Measurements from ENCODE around the gene DCDC1.
"Not testable (repeated sequence)": the region's sequence is repeated elsewhere in the genome, so short reads cannot be mapped to it uniquely, and the experiment has no call there.

DCDC1 gene

GRCh38 chr11:31328697-31329096 lies 40.8 kb downstream of the DCDC1 start:
- Histone ChIP-seq H3K27ac (ENCODE audit: low read depth, low read length) (no peak overlapping the region), H3K9me3 (ENCODE audit: control insufficient read depth in 5 of 5, low read length in 5 of 5) (no peaks in the 10 kb centered on the region), H3K9ac (ENCODE audit: low read length in 5 of 5) (no peak overlapping the region), H3K27me3 (ENCODE audit: control insufficient read depth in 5 of 5, insufficient read depth in 4 of 5, low read length in 5 of 5) (no peaks in the 10 kb centered on the region), H3K4me3 (ENCODE audit: low read depth in 1 of 5, low read length in 5 of 5) (no peak overlapping the region), H3K4me1 (ENCODE audit: control insufficient read depth in 5 of 5, insufficient read depth in 5 of 5, low read length in 5 of 5) (peaks cover 0 to 10% (median 0%) of the 10 kb centered on the region in 5 donors), H3K36me3 (ENCODE audit: control insufficient read depth in 5 of 5, insufficient read depth in 5 of 5, low read length in 5 of 5) (no peaks in the 10 kb centered on the region)

- H3K27ac ChIP-seq (ENCODE audit: low read depth, low read length) = no peak overlapping the region
- H3K4me1 ChIP-seq (ENCODE audit: control insufficient read depth in 5 of 5, insufficient read depth in 5 of 5, low read length in 5 of 5) = peaks cover 0 to 10% (median 0%) of the 10 kb centered on the region in 5 donors
- H3K9me3 ChIP-seq (ENCODE audit: control insufficient read depth in 5 of 5, low read length in 5 of 5) = no peaks in the 10 kb centered on the region
- H3K4me3 ChIP-seq (ENCODE audit: low read depth in 1 of 5, low read length in 5 of 5) = no peak overlapping the region
- no peak overlapping the region for H3K9ac ChIP-seq (ENCODE audit: low read length in 5 of 5)
- no peaks in the 10 kb centered on the region for H3K36me3 ChIP-seq (ENCODE audit: control insufficient read depth in 5 of 5, insufficient read depth in 5 of 5, low read length in 5 of 5)
- H3K27me3 ChIP-seq (ENCODE audit: control insufficient read depth in 5 of 5, insufficient read depth in 4 of 5, low read length in 5 of 5) = no peaks in the 10 kb centered on the region
These were observed 42.1 kb downstream of the DCDC1 start for GRCh38 chr11:31327417-31327816.

DNA sequence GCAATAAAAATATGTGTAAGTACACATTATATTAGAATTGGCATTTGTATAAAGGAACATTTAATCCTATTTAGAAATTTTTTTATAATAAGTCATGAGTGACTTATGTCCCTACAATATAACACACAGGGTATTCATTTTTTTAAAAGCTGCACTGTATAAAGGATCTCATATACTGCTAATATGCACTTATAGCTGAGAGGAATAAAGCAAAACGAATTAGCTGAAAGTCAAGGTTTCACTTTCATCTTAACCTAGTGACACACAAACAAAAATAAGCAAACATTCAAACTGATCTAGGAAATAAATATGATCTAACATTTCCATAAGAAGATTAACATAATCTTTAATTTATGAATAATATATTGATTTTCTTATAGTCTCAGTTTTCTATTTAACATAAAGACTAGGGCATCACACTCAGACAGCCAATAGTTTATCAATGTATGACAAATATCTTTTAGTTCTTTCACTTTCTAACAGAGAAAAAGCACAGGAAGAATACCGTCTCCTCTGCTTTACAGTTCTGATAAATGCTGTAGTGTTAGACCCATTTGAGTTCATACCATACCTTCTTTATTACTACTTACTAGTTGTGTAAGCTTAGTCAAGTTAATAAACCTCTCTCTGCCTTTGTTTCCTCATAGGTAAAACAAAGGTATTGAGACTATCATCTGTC lies 42.9 kb downstream of the DCDC1 start:
- no peaks in the 10 kb centered on the region for H3K27me3 ChIP-seq (ENCODE audit: control insufficient read depth in 5 of 5, insufficient read depth in 4 of 5, low read length in 5 of 5)
- peaks cover 0 to 10% (median 0%) of the 10 kb centered on the region in 5 donors for H3K4me1 ChIP-seq (ENCODE audit: control insufficient read depth in 5 of 5, insufficient read depth in 5 of 5, low read length in 5 of 5)
- H3K27ac ChIP-seq (ENCODE audit: low read depth, low read length) = no peak overlapping the region
- no peaks in the 10 kb centered on the region for H3K36me3 ChIP-seq (ENCODE audit: control insufficient read depth in 5 of 5, insufficient read depth in 5 of 5, low read length in 5 of 5)
- no peaks in the 10 kb centered on the region for H3K9me3 ChIP-seq (ENCODE audit: control insufficient read depth in 5 of 5, low read length in 5 of 5)
- H3K4me3 ChIP-seq (ENCODE audit: low read depth in 1 of 5, low read length in 5 of 5) = no peak overlapping the region
- no peak overlapping the region for H3K9ac ChIP-seq (ENCODE audit: low read length in 5 of 5)

- Histone ChIP-seq H3K4me1 (ENCODE audit: control insufficient read depth in 5 of 5, insufficient read depth in 5 of 5, low read length in 5 of 5) (peaks cover 0 to 10% (median 0%) of the 10 kb centered on the region in 5 donors), H3K36me3 (ENCODE audit: control insufficient read depth in 5 of 5, insufficient read depth in 5 of 5, low read length in 5 of 5) (no peaks in the 10 kb centered on the region), H3K27me3 (ENCODE audit: control insufficient read depth in 5 of 5, insufficient read depth in 4 of 5, low read length in 5 of 5) (no peaks in the 10 kb centered on the region), H3K9ac (ENCODE audit: low read length in 5 of 5) (no peak overlapping the region), H3K27ac (ENCODE audit: low read depth, low read length) (no peak overlapping the region), H3K4me3 (ENCODE audit: low read depth in 1 of 5, low read length in 5 of 5) (no peak overlapping the region), H3K9me3 (ENCODE audit: control insufficient read depth in 5 of 5, low read length in 5 of 5) (no peaks in the 10 kb centered on the region)
These were observed 44.4 kb downstream of the DCDC1 start for GRCh38 chr11:31325160-31325559.

GRCh38 chr11:31323145-31323544 lies 46.4 kb downstream of the DCDC1 start:
- H3K27ac ChIP-seq (ENCODE audit: low read depth, low read length) = no peak overlapping the region
- H3K9me3 ChIP-seq (ENCODE audit: control insufficient read depth in 5 of 5, low read length in 5 of 5) = no peaks in the 10 kb centered on the region
- H3K27me3 ChIP-seq (ENCODE audit: control insufficient read depth in 5 of 5, insufficient read depth in 4 of 5, low read length in 5 of 5) = no peaks in the 10 kb centered on the region
- peaks cover 0 to 10% (median 0%) of the 10 kb centered on the region in 5 donors for H3K4me1 ChIP-seq (ENCODE audit: control insufficient read depth in 5 of 5, insufficient read depth in 5 of 5, low read length in 5 of 5)
- H3K36me3 ChIP-seq (ENCODE audit: control insufficient read depth in 5 of 5, insufficient read depth in 5 of 5, low read length in 5 of 5) = no peaks in the 10 kb centered on the region
- H3K4me3 ChIP-seq (ENCODE audit: low read depth in 1 of 5, low read length in 5 of 5) = no peak overlapping the region
- no peak overlapping the region for H3K9ac ChIP-seq (ENCODE audit: low read length in 5 of 5)

DNA sequence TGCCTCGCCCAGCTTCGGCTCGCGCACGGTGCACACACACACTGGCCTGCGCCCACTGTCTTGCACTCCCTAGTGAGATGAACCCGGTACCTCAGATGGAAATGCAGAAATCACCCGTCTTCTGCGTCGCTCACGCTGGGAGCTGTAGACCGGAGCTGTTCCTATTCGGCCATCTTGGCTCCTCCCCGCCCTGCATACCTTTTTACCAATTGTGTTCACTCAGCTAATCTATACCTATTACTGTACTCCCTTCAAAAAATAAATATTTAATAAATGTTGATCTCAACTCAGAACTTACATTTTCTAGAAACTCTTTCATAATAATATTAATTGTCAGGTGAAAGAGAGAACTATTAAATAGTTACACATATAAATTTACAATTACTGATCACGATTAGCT lies 48.0 kb downstream of the DCDC1 start:
- not testable (repeated sequence) for H3K36me3 ChIP-seq (ENCODE audit: control insufficient read depth in 5 of 5, insufficient read depth in 5 of 5, low read length in 5 of 5); H3K9ac ChIP-seq (ENCODE audit: low read length in 5 of 5); H3K9me3 ChIP-seq (ENCODE audit: control insufficient read depth in 5 of 5, low read length in 5 of 5); H3K27me3 ChIP-seq (ENCODE audit: control insufficient read depth in 5 of 5, insufficient read depth in 4 of 5, low read length in 5 of 5); H3K27ac ChIP-seq (ENCODE audit: low read depth, low read length); H3K4me3 ChIP-seq (ENCODE audit: low read depth in 1 of 5, low read length in 5 of 5); H3K4me1 ChIP-seq (ENCODE audit: control insufficient read depth in 5 of 5, insufficient read depth in 5 of 5, low read length in 5 of 5)

- no peak overlapping the region for H3K27ac ChIP-seq (ENCODE audit: low read depth, low read length)
- no peaks in the 10 kb centered on the region for H3K36me3 ChIP-seq (ENCODE audit: control insufficient read depth in 5 of 5, insufficient read depth in 5 of 5, low read length in 5 of 5)
- H3K4me3 ChIP-seq (ENCODE audit: low read depth in 1 of 5, low read length in 5 of 5) = no peak overlapping the region
- no peaks in the 10 kb centered on the region for H3K4me1 ChIP-seq (ENCODE audit: control insufficient read depth in 5 of 5, insufficient read depth in 5 of 5, low read length in 5 of 5)
- H3K9me3 ChIP-seq (ENCODE audit: control insufficient read depth in 5 of 5, low read length in 5 of 5) = no peaks in the 10 kb centered on the region
- no peaks in the 10 kb centered on the region for H3K27me3 ChIP-seq (ENCODE audit: control insufficient read depth in 5 of 5, insufficient read depth in 4 of 5, low read length in 5 of 5)
- H3K9ac ChIP-seq (ENCODE audit: low read length in 5 of 5) = no peak overlapping the region
These were observed 65.8 kb downstream of the DCDC1 start for GRCh38 chr11:31303644-31304180.

DNA sequence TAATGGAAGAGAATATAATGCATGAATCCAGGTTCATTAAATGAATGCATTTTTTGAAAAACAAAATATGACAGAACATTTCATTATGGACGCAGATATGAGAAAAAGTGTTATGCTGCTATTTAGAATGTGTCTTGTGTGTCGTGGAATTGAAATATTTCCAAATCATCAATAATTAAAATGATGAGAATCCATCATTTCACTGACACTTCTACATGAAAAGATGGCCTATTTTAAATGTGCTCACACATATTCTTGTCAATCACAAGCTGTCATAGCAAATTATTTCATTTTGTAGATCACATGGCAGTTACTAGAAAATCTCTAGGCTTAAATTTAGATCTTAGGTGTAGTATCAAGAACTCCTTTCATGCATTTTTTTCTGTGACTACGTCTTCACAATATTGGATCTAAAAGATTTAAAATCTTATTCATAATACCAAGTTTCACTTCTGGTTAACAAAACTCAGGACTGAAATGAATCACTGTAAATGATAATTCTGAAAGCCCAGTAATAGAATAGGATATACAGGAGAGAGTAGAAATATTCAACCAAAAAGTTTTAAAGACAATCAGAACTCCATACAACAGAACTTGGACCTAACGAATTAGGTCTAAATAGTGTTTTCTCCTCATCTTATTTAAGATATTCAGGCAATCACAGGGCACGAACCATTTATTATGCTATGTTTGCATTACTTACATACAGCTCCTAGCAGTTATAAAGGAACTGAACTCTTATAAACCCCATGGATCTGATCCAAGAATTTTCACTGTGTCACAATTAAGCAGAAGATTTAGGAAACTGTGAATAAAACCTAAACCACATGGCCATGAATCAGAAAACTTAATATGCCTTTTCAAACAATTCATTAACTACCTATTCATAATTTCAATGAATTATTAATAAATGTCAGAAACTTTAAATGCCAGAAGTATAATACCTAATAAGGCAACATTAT lies 67.7 kb downstream of the DCDC1 start:
- Histone ChIP-seq H3K4me3 (ENCODE audit: low read depth in 1 of 5, low read length in 5 of 5) (no peak overlapping the region), H3K9ac (ENCODE audit: low read length in 5 of 5) (no peak overlapping the region), H3K36me3 (ENCODE audit: control insufficient read depth in 5 of 5, insufficient read depth in 5 of 5, low read length in 5 of 5) (no peaks in the 10 kb centered on the region), H3K27me3 (ENCODE audit: control insufficient read depth in 5 of 5, insufficient read depth in 4 of 5, low read length in 5 of 5) (no peaks in the 10 kb centered on the region), H3K9me3 (ENCODE audit: control insufficient read depth in 5 of 5, low read length in 5 of 5) (no peaks in the 10 kb centered on the region), H3K27ac (ENCODE audit: low read depth, low read length) (no peak overlapping the region), H3K4me1 (ENCODE audit: control insufficient read depth in 5 of 5, insufficient read depth in 5 of 5, low read length in 5 of 5) (no peaks in the 10 kb centered on the region)

DNA sequence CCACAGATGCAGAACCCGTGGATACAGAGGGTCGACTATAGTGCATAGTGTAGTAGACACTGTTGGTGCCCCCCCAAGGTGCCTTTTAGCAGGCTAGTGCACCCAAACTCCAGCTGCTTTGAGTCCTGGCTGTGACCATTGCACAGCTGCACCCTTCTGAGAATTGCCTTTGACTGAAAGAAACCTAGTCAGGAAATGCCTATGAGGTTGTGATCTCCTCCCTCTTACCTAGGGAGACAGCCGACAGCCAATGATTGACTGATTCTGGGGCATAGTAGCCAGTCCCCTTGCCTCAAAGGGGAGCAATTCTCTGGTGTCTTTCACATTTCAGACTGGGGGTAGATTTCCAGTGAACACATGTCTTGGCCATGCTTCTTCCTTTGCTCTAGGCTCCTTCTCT lies 74.2 kb downstream of the DCDC1 start:
- H3K9ac ChIP-seq (ENCODE audit: low read length in 5 of 5) = no peak overlapping the region
- no peaks in the 10 kb centered on the region for H3K9me3 ChIP-seq (ENCODE audit: control insufficient read depth in 5 of 5, low read length in 5 of 5)
- no peaks in the 10 kb centered on the region for H3K27me3 ChIP-seq (ENCODE audit: control insufficient read depth in 5 of 5, insufficient read depth in 4 of 5, low read length in 5 of 5)
- no peak overlapping the region for H3K4me3 ChIP-seq (ENCODE audit: low read depth in 1 of 5, low read length in 5 of 5)
- no peaks in the 10 kb centered on the region for H3K4me1 ChIP-seq (ENCODE audit: control insufficient read depth in 5 of 5, insufficient read depth in 5 of 5, low read length in 5 of 5)
- no peaks in the 10 kb centered on the region for H3K36me3 ChIP-seq (ENCODE audit: control insufficient read depth in 5 of 5, insufficient read depth in 5 of 5, low read length in 5 of 5)
- no peak overlapping the region for H3K27ac ChIP-seq (ENCODE audit: low read depth, low read length)

DNA sequence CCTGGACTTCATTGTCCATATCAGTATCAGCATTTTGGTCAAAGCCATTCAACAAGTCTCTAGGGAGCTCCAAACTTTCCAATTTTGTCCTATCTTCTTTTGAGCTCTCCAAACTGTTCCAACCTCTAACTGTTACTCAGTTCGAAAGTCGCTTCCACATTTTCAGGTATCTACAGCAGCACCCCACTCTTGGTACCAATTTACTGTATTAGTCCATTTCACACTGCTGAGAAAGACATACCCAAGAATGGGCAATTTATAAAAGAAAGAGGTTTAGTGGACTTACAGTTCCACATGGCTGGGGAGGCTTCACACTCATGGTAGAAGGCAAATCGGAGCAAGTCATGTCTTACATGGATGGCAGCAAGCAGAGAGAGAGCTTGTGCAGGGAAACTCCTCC lies 96.0 kb downstream of the DCDC1 start:
- H3K27me3 ChIP-seq (ENCODE audit: control insufficient read depth in 5 of 5, insufficient read depth in 4 of 5, low read length in 5 of 5); H3K4me3 ChIP-seq (ENCODE audit: low read depth in 1 of 5, low read length in 5 of 5); H3K27ac ChIP-seq (ENCODE audit: low read depth, low read length); H3K4me1 ChIP-seq (ENCODE audit: control insufficient read depth in 5 of 5, insufficient read depth in 5 of 5, low read length in 5 of 5); H3K9ac ChIP-seq (ENCODE audit: low read length in 5 of 5); H3K36me3 ChIP-seq (ENCODE audit: control insufficient read depth in 5 of 5, insufficient read depth in 5 of 5, low read length in 5 of 5): not testable (repeated sequence)
- H3K9me3 ChIP-seq (ENCODE audit: control insufficient read depth in 5 of 5, low read length in 5 of 5) = peaks cover 0 to 14% (median 11%) of the 10 kb centered on the region in 5 donors
